Skeletal muscle cell (primary cell): ENCODE results near the gene CTNNA2.

Source experiments
- DNase-seq: peaks from one replicate; pipeline ENCODE4 v3.0.0-alpha.2; 2010; ENCODE audit warnings: low read depth
- H3K4me3 ChIP-seq: 2 replicates; pipeline ENCODE4 v1.5.1; 2011; ENCODE audit warnings: low read depth, mild to moderate bottlenecking, control low read depth, low read length, moderate library complexity

CTNNA2 gene

DNA sequence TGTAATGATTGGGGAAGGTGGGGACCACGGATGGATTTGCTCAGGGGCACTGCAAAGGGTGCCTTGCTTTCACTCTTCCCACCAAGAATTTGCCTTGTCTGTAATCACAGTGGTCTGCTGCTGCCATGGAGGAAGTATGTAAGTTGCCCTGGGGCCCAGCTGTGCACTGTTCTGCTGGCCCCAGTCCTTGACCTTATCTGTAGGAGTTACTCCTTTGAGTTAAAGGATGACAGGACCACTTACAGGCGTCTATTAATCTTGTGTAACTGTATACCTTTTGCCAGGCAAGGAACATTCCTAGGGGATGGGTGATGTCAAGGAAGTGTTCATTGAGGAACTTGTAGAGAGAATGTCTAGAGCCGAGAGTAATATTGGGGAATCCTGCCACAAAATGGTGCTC is 1004.5 kb downstream of the CTNNA2 start:
- no peak overlapping the region for H3K4me3 ChIP-seq
- no peak for DNase-seq

GRCh38 chr2:80519121-80519643 is 1006.3 kb downstream of the CTNNA2 start:
- H3K4me3 ChIP-seq: no peak overlapping the region
- DNase-seq: no peak

DNA sequence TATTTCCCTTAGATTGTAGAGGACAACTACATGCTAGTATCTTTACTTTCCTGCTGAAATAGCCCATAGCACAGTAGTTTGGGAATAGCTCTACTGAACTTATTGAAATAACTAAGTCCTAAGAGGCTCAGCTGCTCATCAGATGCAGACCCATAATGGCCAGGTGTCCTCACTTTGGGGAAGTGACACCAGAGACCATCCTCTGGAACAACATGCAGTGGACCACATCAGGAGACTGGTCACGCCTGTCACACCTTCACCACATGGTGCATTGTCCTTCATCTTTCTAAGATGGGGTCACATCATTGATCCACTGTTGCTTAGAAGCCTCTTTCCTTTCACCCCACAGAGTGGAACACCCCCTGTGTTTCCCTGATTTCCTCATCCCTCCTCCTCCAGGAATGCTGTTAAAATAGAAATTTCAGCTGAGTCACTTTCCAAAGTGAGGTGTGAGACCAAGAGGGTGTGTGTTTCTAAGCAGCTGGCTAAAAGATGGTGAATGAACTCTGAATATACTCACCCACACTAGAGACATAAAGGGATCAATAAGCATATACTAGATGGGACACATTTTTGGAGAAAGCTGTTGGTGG is 1006.9 kb downstream of the CTNNA2 start:
- no peak overlapping the region for H3K4me3 ChIP-seq
- DNase-seq: no peak

DNA sequence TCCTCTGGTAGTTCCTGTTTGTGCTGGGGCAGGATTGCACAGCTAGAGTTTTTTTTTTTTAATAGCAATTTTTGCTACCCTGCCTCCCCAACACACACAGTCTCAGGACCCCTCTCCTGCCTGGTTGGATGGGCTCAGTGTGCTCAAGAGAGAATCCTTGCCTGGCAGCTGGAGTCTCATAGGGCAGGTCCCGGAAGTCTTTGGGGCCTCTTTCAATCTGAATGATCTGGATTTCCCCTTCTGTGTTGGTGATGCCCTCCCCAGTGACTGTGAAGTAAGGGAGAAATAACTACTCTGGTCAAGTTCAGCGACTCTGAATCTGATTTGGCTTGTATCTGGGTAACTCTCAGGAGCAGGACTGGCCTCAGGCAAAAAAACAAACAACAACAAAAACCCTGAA is 1012.3 kb downstream of the CTNNA2 start:
- no peak for DNase-seq
- H3K4me3 ChIP-seq: no peak overlapping the region

DNA sequence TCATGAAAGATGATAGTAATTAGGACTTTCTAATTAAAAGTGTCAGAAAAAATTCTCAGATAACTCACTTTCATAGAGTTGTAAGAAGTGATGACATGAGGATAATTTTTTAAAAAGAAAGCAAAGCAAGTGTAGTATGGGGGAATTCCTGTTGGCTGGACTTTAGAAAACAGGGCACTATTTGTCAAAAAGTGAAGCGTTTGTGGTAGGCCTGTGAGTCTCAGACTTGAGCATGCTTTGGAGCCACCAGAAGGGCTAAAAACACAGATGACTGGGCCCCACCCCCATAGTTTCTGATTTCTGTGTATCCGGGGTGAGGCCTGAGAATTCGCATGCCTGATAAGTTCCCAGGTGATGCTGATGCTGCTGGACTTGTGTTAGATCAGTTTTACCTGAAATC is 1014.3 kb downstream of the CTNNA2 start:
- no peak for DNase-seq
- no peak overlapping the region for H3K4me3 ChIP-seq

GRCh38 chr2:80529466-80530165 is 1016.8 kb downstream of the CTNNA2 start:
- no peak for DNase-seq
- H3K4me3 ChIP-seq: no peak overlapping the region

DNA sequence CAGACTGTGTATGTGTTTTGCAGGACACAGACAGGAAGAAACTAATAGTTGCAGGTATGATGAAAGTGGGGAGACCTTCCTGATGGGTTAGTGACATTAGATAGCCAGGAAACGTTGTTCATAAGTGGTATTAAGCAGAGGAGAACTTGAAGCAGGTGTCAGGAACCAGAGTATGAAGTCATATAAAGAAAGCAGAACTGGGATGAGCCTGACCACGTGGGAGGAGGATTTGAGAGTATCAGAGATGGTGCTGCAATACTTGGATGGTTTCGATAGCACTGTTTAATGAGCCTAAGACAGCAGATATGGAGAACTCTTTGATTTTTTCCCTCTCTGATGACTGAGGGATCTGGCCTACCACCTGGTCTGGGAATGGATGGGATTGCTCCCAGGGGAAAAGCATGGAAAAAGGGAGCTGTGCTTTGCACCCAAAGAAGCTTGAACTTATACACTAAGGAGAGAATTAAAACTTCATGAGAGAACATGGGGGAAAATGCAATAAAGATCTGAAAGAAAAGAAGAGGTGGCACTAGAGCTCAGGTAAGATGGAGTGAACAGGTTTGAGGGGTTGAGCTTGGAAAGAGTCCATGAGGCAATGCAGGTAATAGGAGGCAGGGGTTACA is 1017.7 kb downstream of the CTNNA2 start:
- DNase-seq: no peak
- no peak overlapping the region for H3K4me3 ChIP-seq

DNA sequence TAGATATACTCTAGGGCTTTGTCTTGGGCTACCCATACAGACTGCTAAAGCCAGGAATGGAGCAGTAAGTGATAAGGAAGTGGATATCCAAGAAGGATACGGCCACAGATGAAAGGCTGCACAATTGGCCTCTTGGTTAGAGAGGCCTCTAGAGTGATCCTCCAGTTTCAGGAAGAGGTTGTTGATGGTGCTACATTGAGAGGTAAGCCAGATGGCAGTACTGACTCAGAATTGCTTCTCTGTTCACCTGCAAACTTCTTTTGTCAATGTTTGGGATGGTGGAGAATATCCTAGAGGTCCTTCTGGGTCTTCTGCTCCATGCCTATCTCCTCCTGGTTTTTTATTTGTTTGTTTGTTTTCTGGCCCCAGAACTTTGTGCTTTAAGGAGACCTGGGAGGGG is 1018.5 kb downstream of the CTNNA2 start:
- no peak for DNase-seq
- no peak overlapping the region for H3K4me3 ChIP-seq

DNA sequence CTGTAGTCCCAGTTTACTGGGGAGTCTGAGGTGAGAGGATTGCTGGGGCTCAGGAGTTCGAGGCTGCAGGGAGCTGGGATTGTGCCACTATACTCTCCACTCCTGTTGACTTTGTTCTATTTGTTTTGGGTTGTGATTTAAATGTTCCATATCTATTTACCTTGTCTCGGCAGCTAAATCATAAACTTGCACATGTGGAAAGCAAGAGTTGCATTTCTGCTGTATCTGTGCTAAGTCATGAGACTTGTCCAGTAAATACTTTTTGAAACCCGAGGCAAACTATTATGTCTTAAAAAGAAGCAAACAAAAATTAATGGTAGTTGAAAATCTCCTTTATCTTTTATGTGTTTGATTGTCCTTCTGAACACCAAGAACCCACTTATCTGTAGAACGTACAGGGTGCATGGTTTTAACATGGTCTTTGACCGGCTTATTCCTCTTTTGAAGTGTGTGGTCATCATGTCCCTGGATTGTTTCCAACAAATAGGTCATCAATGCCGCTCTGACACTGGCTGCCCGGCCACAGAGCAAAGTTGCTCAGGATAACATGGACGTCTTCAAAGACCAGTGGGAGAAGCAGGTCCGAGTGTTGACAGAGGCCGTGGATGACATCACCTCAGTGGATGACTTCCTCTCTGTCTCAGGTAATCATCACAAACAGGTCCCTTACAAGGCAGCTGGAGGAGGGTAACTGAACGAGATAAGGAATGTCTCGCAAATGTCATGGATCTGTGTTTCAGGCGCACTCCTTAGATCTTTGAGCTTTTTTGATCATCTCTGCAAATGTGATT is 1032.8 kb downstream of the CTNNA2 start:
- no peak overlapping the region for H3K4me3 ChIP-seq
- no peak for DNase-seq

GRCh38 chr2:80546766-80547165 is 1033.9 kb downstream of the CTNNA2 start:
- H3K4me3 ChIP-seq: no peak overlapping the region
- DNase-seq: no peak

DNA sequence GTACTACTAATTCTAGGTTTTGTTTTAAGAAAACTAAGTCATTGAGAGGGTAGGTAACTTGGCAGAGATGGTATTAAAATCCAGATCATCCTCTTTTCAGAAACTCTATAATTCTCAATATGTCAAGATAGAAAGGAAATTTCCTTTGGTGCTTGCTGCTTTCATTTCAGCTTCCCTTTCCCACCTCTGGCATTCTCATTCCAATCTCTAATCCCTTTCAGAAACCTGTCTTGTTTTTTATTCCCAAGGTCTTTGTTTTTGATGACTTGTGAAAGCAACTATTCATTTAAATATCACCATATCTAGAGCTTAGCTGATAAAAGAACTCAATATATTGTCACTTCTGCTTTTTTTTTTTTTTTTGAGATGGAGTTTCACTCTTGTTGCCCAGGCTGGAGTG is 1034.5 kb downstream of the CTNNA2 start:
- no peak for DNase-seq
- H3K4me3 ChIP-seq: no peak overlapping the region

DNA sequence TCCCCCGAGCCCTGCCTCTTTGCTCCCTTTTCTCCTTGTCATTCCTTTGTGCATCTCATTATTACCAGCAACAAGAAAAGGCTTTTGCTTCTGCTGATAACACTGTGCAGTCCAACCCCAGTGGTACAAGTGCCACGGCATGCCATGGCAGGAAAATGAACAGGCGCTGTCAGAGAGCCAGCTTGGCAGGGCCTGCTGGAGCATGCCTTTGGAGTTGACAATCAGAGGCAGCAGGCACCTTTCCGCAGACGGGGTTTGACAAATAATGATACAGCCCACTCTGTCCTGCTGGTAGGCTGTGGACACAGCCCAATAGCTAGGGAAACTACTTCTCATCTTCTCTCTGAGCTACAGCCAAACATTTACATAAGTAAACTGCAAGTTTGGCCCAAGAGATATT is 1035.6 kb downstream of the CTNNA2 start:
- no peak for DNase-seq
- H3K4me3 ChIP-seq: no peak overlapping the region

DNA sequence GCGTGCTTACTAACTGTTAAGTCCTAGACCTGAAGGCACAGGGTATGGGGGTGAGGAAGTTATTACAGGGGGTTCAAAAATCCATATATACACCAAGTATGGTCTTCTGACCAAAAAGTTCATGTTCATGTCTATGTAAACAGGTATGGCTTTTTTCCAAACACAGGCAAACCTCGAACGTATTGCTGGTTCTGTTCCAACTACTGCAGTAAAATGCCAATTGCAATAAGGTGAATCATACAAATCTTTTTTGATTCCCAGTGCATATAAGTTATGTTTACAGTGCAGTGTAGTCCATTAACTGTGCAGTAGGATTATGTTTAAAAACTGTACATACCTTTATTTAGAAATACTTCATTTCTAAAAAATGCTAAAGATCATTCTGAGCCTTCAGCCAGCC is 1037.0 kb downstream of the CTNNA2 start:
- no peak overlapping the region for H3K4me3 ChIP-seq

GRCh38 chr2:80560326-80560725 is 1047.5 kb downstream of the CTNNA2 start:
- no peak overlapping the region for H3K4me3 ChIP-seq
- DNase-seq: no peak

More for the DNA sequence above, 1037.0 kb downstream of the CTNNA2 start:
- no peak for DNase-seq

DNA sequence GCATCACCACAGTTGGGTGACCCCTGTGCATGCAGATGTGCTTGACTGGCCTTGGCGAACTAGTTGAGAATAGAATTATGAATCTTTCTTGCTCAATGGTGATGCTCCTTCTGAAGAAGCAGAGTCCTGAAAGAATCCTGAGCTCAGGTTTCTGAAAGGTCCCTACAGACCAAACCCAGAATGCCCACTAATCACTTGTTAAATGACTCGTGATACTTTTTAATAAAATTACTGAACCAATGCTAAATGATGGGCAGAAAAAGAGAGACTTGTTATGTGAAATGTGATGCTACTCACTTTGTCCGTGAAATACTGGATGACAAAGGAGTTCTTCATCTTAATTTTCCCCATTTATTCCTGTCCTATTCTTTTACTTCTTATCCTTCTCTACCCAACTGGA is 1055.2 kb downstream of the CTNNA2 start:
- DNase-seq: no peak
- no peak overlapping the region for H3K4me3 ChIP-seq

- DNase-seq: no peak
- H3K4me3 ChIP-seq: no peak overlapping the region
Measured at GRCh38 chr2:80573167-80573566, 1060.3 kb downstream of the CTNNA2 start.

DNA sequence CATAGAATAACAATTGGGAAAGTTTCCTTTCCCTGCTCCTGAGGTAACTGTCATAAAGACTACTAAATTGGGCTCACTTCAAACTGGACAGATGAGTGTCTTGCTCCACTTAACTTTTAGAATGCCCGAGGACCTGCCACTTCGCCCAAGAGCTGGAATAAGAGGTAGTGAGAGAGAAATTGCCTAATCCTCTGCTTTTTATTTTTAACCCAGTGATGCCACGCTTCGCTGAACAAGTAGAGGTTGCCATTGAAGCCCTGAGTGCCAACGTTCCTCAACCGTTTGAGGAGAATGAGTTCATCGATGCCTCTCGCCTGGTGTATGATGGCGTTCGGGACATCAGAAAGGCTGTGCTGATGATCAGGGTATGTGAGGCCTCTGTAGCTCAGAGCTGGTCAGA is 1061.1 kb downstream of the CTNNA2 start:
- no peak overlapping the region for H3K4me3 ChIP-seq
- DNase-seq: no peak

DNA sequence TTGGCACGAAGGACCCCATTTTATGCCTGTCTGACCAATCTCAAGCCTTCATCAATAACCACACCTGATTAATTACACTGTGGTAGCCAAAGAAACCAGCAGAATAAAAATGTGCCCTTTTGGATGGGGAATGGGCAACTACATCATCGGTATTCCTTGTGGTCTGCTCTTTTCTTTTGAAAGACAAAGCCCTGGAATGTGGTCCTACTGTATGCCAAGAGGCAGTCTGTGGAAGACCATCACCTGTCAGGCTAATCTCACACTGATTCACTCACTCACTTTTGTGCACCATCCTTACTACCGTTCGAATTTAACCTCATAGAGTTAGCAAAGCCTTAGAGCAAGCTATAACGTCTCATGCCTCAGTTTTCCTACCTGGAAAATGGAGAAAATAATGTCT is 1066.9 kb downstream of the CTNNA2 start:
- no peak for DNase-seq
- H3K4me3 ChIP-seq: no peak overlapping the region

DNA sequence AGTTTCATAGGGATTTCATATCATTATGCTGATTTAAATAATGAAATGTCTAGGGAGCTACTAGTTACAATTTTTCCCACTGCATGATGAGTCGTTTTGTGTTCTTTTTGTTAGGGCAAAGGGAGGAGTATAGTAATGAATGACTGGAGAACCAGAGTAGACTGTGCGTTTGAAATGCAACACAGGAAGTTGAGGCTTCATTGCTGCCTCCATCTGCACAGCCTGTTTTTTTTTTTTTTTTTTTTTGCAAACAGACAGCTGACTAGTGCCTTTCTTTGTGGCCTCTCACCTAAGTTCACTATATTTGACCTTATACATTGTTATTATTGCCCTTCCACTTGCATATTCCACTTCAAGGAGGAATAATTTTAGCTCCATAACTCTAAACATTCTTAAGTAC is 1078.4 kb downstream of the CTNNA2 start:
- no peak for DNase-seq

GRCh38 chr2:80592106-80592505 is 1079.3 kb downstream of the CTNNA2 start:
- H3K4me3 ChIP-seq: no peak overlapping the region
- no peak for DNase-seq

More for the DNA sequence above, 1078.4 kb downstream of the CTNNA2 start:
- H3K4me3 ChIP-seq: no peak overlapping the region
